HUES6 (cell line): ENCODE results near the gene IRF2.

Experiments used
- H3K27ac ChIP-seq: 2 replicates; pipeline ENCODE4 v1.7.0; 2013; ENCODE audit warnings: low read depth, mild to moderate bottlenecking, low read length, inconsistent platforms
- H3K27me3 ChIP-seq: 2 replicates; pipeline ENCODE4 v1.6.1; 2013; ENCODE audit warnings: low read length; ENCODE audit not compliant: control insufficient read depth, insufficient read depth
- H3K36me3 ChIP-seq: 2 replicates; pipeline ENCODE4 v1.6.1; 2013; ENCODE audit warnings: low read length; ENCODE audit not compliant: control insufficient read depth, insufficient read depth
- H3K4me1 ChIP-seq: 2 replicates; pipeline ENCODE4 v1.6.1; 2013; ENCODE audit warnings: low read length; ENCODE audit not compliant: control insufficient read depth, insufficient read depth
- H3K4me3 ChIP-seq: 2 replicates; pipeline ENCODE4 v1.5.1; 2013; ENCODE audit warnings: low read depth, low read length
- H3K9ac ChIP-seq: one replicate; pipeline ENCODE4 v1.6.1; 2013; ENCODE audit warnings: mild to moderate bottlenecking, low read length
- H3K9me3 ChIP-seq: 2 replicates; pipeline ENCODE4 v1.6.1; 2013; ENCODE audit warnings: low read depth, low read length; ENCODE audit not compliant: control insufficient read depth, insufficient read depth

The IRF2 gene

GRCh38 chr4:184499996-184500395, 25.6 kb upstream of the IRF2 start:
- no peak overlapping the region for H3K4me3 ChIP-seq
- no peak overlapping the region for H3K9ac ChIP-seq
- H3K4me1 ChIP-seq = no peaks in the 10 kb centered on the region
- H3K36me3 ChIP-seq = no peaks in the 10 kb centered on the region
- no peaks in the 10 kb centered on the region for H3K27me3 ChIP-seq
- H3K9me3 ChIP-seq = peaks cover 10% of the 10 kb centered on the region; the same call in 1 of the 2 replicates
- no peak overlapping the region for H3K27ac ChIP-seq

- Histone ChIP-seq H3K27me3 (no peaks in the 10 kb centered on the region), H3K9me3 (peaks cover 10% of the 10 kb centered on the region; the same call in 1 of the 2 replicates), H3K4me1 (no peaks in the 10 kb centered on the region)
These were observed 24.2 kb upstream of the IRF2 start for GRCh38 chr4:184498598-184498997.

GRCh38 chr4:184489771-184490170, 15.4 kb upstream of the IRF2 start:
- no peak overlapping the region for H3K4me3 ChIP-seq
- no peaks in the 10 kb centered on the region for H3K36me3 ChIP-seq
- H3K9ac ChIP-seq = no peak overlapping the region
- H3K27me3 ChIP-seq = no peaks in the 10 kb centered on the region
- no peaks in the 10 kb centered on the region for H3K4me1 ChIP-seq
- H3K9me3 ChIP-seq = peaks cover 6% of the 10 kb centered on the region
- no peak overlapping the region for H3K27ac ChIP-seq

More at GRCh38 chr4:184498598-184498997, 24.2 kb upstream of the IRF2 start:
- Histone ChIP-seq H3K36me3 (no peaks in the 10 kb centered on the region), H3K9ac (no peak overlapping the region), H3K4me3 (no peak overlapping the region), H3K27ac (no peak overlapping the region)

GRCh38 chr4:184487503-184487902, 13.2 kb upstream of the IRF2 start:
- H3K27ac ChIP-seq = no peak overlapping the region
- no peaks in the 10 kb centered on the region for H3K36me3 ChIP-seq
- H3K4me1 ChIP-seq = no peaks in the 10 kb centered on the region
- no peaks in the 10 kb centered on the region for H3K27me3 ChIP-seq
- no peak overlapping the region for H3K9ac ChIP-seq
- H3K4me3 ChIP-seq = no peak overlapping the region
- H3K9me3 ChIP-seq = peaks cover 15% of the 10 kb centered on the region

- Histone ChIP-seq H3K27me3 (no peaks in the 10 kb centered on the region), H3K4me3 (no peak overlapping the region), H3K27ac (no peak overlapping the region), H3K9ac (no peak overlapping the region), H3K9me3 (peaks cover 15% of the 10 kb centered on the region), H3K36me3 (no peaks in the 10 kb centered on the region), H3K4me1 (no peaks in the 10 kb centered on the region)
These were observed 10.9 kb upstream of the IRF2 start for GRCh38 chr4:184485279-184485678.

- Histone ChIP-seq H3K27ac (no peak overlapping the region), H3K27me3 (no peaks in the 10 kb centered on the region), H3K4me1 (peaks cover 4% of the 10 kb centered on the region; the same call in 1 of the 2 replicates), H3K4me3 (no peak overlapping the region), H3K36me3 (no peaks in the 10 kb centered on the region), H3K9me3 (peaks cover 15% of the 10 kb centered on the region), H3K9ac (no peak overlapping the region)
These were observed 7.2 kb upstream of the IRF2 start for GRCh38 chr4:184481544-184481943.

GRCh38 chr4:184479516-184479950, 5.2 kb upstream of the IRF2 start:
- H3K36me3 ChIP-seq = no peaks in the 10 kb centered on the region
- peaks cover 13% of the 10 kb centered on the region for H3K4me1 ChIP-seq
- no peak overlapping the region for H3K27ac ChIP-seq
- H3K9me3 ChIP-seq = peaks cover 9% of the 10 kb centered on the region
- no peak overlapping the region for H3K4me3 ChIP-seq
- no peaks in the 10 kb centered on the region for H3K27me3 ChIP-seq
- no peak overlapping the region for H3K9ac ChIP-seq

- Histone ChIP-seq H3K9ac (no peak overlapping the region), H3K27ac (no peak overlapping the region), H3K36me3 (no peaks in the 10 kb centered on the region), H3K27me3 (no peaks in the 10 kb centered on the region), H3K9me3 (no peaks in the 10 kb centered on the region), H3K4me3 (no peak overlapping the region), H3K4me1 (peaks cover 13% of the 10 kb centered on the region)
These were observed 3.0 kb upstream of the IRF2 start for GRCh38 chr4:184477201-184477999.

GRCh38 chr4:184476695-184477094, 2.3 kb upstream of the IRF2 start:
- no peaks in the 10 kb centered on the region for H3K36me3 ChIP-seq
- no peak overlapping the region for H3K27ac ChIP-seq
- H3K9me3 ChIP-seq = no peaks in the 10 kb centered on the region
- H3K4me1 ChIP-seq = peaks cover 21% of the 10 kb centered on the region
- H3K4me3 ChIP-seq = no peak overlapping the region
- no peak overlapping the region for H3K9ac ChIP-seq
- no peaks in the 10 kb centered on the region for H3K27me3 ChIP-seq

GRCh38 chr4:184475498-184475897, 1.1 kb upstream of the IRF2 start:
- Histone ChIP-seq H3K27ac (no peak overlapping the region), H3K36me3 (no peaks in the 10 kb centered on the region), H3K4me1 (peaks cover 23% of the 10 kb centered on the region), H3K4me3 (peak overlapping the region; percentile 80), H3K27me3 (no peaks in the 10 kb centered on the region), H3K9me3 (no peaks in the 10 kb centered on the region), H3K9ac (peak overlapping the region; percentile 72)

GRCh38 chr4:184475096-184475461, 729 bp upstream of the IRF2 start:
- H3K4me1 ChIP-seq = peaks cover 23% of the 10 kb centered on the region
- H3K27ac ChIP-seq = peak overlapping the region; percentile 49; the same call in 1 of the 2 replicates
- H3K27me3 ChIP-seq = no peaks in the 10 kb centered on the region
- peak overlapping the region; percentile 80 for H3K4me3 ChIP-seq
- H3K9me3 ChIP-seq = no peaks in the 10 kb centered on the region
- H3K36me3 ChIP-seq = no peaks in the 10 kb centered on the region
- H3K9ac ChIP-seq = peak overlapping the region; percentile 72
